NOMO-1 (cell line): Measurements from ENCODE around the gene ZNF280C.
"Not testable (repeated sequence)": the region's sequence is repeated elsewhere in the genome, so short reads cannot be mapped to it uniquely, and the experiment has no call there.

ENCODE experiments used
- DNase-seq, 2 experiments: peaks; one replicate each; lab custom pipeline; 2025; ENCODE audit not compliant: unreplicated experiment in 2 of 2; lab: John Stamatoyannopoulos, UW

ZNF280C gene, protein sequence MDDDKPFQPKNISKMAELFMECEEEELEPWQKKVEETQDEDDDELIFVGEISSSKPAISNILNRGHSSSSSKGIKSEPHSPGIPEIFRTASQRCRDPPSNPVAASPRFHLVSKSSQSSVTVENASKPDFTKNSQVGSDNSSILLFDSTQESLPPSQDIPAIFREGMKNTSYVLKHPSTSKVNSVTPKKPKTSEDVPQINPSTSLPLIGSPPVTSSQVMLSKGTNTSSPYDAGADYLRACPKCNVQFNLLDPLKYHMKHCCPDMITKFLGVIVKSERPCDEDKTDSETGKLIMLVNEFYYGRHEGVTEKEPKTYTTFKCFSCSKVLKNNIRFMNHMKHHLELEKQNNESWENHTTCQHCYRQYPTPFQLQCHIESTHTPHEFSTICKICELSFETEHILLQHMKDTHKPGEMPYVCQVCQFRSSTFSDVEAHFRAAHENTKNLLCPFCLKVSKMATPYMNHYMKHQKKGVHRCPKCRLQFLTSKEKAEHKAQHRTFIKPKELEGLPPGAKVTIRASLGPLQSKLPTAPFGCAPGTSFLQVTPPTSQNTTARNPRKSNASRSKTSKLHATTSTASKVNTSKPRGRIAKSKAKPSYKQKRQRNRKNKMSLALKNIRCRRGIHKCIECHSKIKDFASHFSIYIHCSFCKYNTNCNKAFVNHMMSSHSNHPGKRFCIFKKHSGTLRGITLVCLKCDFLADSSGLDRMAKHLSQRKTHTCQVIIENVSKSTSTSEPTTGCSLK

DNA sequence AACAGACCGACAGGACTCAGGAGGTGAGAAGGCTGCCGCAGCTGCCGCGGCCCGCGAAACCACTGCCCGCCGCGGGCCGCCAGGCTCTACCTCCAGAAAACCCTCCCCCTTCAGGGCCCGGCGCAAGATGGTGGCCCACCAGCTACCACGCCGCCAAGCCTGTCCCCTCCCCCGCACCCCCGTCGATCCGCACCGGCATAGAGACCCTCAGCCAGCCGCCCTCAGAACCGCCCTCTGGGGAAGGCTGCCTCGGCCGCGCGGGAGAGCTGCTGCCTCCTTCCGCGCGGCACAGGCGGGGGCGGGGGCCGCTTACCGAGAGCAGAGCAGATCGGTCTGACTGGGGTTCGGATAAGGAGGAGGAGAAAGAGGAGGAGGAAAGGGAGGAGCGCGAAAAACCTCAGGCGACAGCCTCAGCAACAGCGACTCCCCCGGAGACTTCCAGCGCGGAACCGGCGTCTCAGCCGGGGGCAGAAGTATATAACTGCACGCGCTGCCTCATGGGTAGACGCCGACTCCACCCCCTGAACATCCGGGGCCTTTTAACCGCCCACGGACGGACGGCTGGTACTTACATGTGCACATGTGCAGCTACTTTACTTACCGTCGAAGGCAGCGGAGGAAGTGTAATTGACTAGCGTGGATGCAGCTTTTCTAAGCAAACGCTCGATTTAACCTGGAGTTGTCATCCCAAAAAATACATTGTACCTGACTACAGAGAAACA is at the start of gene ZNF280C:
ZNF280C (minus strand) TSS at position 451 of the 722 bp plus-strand sequence. CDS start 8,450 bp downstream, outside the sequence.
- DNase-seq: peak; percentile 79 to 85

DNA sequence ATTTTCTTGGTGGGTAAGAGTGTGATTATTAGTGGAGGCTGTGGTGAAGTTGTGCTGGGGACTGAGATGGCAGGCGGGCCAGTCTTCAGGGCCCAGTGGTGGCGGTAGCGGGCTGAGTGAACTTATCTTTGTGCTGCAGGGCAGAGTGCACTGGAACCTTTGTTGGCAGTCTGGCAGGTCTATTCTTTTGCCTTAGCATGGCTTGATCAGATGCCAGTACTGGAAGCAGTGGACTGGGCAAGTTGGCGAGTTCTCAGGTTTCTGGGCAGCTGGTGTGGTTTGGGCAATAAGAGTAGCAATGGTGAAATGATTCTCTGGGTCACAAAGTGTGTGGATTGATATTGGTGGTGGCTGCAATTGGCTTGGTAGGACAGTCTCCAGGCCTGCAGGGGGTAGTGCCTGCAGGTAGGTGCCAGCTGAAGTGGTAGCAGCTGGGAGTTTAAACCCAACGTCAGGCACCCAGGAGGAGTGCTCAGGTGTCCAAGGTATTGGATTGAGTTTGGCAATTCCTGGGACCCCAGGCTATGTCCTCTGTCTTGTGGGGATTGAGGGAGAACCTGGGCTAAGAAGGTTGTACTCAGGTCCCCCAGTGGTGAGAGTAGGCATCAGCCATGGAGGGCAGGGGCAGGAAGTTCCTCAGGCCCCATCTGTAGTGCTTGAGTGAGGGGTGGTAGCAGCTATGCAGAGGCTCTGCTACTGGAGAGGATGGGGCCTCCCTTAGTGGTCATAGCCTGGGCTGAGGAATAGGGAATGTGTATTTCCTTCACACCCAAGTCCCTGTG is 36.1 kb upstream of the ZNF280C start:
- DNase-seq: no peak

DNA sequence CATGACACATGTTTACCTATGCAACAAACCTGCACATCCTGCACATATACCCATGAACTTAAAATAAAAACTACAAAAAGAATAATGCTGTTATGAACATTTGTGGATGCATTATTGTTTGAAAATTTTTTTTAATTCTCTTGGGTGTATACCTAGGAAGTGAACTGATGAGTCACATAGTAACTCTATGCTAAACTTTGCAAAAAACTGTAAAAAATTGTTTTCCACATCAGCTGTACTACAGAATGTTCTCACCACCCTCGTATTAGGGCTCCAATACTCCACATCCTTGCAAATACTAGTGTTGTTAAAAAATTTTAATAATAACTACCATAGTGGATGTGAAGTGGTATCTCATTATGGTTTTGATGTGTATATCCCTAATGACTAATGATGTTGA is 33.3 kb upstream of the ZNF280C start:
- no peak for DNase-seq

DNA sequence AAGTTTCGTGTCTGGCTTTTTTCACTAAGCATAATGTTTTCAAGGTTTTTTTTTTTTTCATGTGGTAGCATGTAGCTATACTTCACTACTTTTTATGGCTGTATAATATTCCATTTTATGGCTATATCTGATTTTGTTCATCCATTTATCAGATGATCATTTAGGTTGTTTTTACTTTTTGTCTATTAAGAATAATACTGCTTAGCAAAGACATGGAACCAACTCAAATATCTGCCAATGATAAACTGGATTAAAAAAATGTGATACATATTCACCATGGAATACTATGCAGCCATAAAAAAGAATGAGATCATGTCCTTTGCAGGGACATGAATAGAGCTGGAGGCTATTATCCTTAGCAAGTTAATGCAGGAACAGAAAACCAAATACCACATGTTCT is 32.7 kb upstream of the ZNF280C start:
- DNase-seq: no peak

DNA sequence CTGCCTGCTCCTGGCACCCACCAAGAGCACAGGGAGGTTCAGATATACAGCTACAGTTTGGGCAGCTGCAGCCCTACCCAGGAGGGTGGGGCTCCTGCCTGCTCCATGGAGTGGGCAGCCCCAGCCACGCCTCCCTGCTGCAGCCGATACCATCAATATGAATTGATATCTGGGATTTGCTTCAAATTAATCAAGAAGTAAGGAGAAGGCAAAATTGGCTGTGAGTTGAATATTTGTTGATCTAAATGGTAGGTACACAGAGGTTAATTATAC is 31.2 kb upstream of the ZNF280C start:
- no peak for DNase-seq

DNA sequence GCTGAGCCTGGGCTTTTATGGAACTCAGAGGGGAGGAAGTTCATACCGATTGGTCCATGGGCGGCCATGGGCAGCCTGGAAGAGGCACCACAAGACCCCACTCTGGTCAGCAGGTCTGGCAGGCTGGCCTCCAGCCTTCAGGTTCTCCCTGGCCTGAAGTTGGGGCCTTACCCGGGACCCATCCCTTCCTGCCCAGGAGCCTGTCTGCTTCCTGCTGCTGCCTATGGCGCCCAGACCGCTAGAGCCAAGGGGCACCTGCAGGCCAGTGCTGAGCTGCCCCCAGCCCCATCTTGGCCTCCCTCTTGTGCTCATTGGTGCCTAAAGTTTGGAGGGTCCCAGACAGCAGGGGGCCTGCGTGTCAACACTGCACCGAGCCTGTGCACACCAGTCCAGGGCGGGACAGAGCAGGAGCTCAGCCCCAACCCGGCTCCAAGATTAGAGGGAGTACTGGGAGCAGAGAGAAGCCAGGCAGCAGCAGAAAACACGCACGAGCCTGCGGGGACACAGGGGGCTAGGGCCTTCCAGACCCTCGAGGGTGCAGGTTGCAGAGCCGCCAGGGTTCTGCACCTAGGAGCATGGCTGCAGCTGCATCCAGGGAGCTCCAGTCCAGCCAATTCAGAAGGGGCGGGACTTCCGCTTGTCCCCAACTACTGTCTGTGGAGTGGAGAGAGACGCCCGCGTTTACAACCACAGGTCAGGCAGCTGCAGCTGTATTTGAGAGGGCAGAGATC is 30.7 kb upstream of the ZNF280C start:
- no peak for DNase-seq

DNA sequence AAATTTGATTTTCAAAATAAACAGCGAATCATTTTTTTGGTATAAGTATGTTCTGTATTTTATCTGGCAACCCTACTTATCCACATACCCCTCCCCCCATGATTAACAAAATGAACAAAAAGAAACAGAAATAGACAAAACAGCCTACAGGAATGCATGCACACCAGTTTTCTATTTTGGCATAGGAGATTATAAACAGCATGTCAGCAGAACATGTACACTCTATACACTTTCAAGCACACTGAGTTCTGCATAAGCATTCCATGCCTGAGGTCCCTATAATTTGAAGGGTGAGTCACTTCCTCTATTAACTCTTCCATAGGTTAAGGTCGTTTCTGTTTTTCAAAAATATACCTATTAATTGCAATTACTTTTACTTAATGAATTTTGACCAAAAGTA is 28.0 kb upstream of the ZNF280C start:
- DNase-seq: no peak

DNA sequence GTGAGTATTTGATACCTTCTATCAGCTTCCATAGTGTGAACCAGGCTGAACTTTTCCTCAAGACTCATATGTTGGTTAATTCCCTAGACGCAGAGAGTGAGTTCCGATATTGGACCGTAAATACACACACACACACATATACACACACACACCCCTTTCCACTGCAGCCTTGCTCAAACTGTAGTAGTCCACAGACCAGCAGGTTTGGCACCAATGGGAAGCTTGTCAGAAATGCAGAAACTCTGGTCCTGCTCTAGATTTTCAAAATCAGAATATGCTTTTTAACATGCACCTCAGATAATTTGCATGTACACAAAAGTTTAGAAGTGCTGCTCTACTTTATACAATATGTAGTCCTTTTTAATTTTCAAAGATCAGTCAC is 27.6 kb upstream of the ZNF280C start:
- no peak for DNase-seq

DNA sequence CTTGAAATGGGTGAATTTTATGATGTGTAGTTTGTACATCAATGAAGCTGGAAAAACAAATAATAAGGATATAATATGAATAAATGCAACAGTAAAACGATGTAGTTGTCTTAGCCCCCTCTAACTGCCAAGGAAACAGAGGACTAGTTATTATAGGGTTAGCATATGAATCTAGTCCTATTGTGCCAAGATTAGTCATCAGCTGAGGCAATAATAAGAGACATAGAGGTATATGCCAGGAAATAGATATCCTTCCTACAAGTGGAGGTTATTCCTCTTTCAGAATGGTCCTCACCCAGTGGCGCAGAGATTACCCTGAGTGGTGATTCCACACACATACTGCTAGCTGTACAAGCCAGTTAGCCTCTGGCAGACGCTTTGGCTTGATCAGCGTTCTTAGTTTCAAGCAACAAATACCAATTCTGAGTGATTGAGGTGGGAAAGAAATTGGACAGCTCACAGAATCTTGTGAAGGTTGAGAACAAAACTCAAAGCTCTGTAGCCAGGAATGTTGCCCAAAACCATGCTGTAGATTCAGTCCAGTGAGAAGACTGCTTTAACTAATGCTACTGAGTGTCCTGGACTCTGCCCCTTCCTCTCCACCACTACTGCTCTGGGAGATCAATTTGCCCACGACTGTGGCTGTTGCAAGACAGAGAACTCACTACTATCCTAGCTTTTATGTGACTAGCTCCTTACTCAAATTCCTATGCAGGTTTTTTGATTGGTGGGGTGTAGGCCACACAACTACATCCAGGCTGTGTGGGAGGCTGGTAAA is 27.0 kb upstream of the ZNF280C start:
- no peak for DNase-seq

DNA sequence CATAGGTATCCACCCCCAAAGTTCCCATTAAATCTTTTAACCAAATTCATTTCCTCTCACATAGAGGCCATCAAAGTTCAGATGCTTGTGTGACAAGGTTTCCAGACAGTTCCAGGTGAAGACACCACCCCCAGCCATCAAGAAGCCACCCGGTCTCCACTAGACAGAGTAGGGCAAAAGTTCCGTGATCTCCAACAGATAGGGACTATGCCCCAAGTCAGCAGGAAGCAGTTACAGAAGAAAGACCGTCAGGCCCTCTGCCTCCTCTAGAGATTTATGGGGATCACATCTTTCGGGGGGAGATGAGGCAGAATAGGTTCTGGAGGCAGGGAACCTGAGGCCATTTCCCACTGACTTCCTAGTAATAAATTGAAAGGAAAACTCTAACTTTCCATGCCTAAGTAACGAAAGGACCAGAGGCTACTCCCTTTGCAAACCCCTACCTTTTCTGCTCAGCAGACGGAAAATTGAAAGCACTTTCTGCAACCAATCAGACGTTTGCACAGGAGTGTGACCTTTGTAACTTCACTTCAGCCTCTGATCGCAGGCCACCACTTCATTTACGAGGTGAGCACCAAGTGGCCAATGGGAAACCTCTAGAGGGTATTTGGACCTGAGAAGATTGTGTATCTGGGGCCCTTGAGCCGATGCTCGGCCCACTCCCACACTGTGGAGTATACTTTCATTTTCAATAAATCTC is 18.5 kb upstream of the ZNF280C start:
- DNase-seq: no peak

DNA sequence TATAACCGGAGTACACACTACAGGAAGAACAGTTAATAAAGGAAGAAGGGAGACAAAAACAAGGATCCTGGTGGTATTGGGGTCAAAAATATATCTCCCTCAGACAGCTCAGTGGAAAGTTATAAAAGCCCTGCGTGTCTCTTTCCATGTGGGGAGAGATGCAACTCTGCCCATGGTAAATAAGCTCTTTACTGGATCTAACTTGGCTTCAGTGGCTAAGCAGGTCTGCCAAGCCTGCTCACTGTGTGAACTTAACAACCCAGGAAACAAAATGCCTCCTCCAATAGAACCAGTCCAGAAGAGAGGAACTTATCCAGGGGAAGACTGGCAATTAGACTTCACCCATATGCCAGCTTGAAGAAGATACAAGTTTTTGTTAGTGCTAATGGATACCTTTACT is 17.0 kb upstream of the ZNF280C start:
- no peak for DNase-seq

DNA sequence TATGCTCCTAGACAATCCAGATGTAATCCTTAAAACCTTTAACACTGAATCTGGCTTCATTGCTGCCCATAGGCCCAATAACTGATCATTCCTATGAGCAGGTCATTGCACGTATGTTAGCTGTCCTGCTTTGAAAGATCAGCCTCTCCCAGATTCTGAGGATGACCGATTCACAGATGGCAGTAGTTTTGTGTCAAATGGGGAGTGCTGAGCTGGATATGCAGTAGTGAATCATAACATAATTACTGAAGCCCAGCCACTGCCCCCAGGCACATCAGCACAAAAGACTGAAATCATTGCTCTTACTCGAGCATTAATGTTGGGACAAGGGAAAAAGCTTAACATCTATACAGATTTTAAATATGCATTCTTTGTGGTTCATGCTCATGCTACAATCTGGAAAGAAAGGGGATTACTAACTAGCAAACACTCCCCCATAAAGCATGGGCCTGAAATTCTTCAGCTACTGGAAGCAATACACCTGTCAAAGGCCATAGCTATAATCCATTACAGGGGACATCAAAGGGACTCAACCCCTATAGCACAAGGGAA is 16.4 kb upstream of the ZNF280C start:
- no peak for DNase-seq

DNA sequence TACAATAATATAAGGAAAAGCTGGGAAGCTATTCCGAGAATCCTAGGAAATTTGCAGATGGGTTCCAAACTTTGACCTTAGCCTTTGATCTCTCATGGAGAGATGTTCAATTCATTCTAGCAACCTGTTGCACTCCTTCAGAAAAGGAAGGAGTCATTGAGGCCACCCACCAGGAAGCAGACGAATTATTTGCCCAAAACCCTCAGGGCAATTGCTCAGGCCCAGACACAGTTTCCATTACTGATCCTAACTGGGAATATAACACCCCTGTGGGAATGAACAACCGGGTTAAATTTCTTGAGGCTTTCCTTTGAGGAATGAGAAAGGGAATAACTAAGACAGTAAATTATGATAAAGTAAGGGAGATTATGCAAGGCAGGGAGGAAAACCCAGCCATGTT is 13.5 kb upstream of the ZNF280C start:
- DNase-seq: no peak

DNA sequence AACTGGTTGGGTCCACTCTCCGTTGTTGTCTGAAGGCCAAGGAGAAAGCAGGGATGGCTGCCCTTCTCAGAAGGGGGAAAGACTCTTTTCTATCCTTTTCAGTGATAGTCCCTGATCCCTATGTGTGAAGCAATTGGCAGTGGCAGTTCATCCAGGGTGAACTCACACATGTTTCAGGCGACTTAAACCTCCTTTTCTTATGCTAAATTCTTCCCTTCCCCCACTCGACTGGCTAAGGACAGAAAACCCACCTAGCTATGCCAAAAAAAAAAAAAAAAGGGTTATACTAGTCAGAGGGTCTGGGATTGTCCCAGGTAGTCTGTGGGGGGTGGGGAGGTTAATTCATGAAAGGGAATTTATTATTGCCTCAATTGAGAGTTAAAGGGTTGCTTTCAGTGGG is 12.2 kb upstream of the ZNF280C start:
- DNase-seq: no peak

DNA sequence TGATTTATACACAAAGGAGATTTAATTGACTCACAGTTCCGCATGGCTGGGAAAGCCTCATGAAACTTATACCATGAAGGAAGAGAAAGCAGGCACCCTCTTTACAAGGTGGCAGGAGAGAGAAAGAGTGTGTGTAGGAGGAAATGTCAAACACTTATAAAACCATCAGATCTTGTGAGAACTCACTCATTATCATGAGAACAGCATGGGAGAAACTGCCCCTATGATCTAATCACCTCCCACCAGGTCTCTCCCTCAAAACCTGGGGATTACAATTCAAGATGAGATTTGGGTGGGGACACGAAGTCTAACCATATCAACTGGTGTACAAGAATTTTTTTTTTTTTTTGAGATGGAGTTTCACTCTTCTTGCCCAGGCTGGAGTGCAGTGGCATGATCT is 3.6 kb upstream of the ZNF280C start:
- DNase-seq: not testable (repeated sequence)

DNA sequence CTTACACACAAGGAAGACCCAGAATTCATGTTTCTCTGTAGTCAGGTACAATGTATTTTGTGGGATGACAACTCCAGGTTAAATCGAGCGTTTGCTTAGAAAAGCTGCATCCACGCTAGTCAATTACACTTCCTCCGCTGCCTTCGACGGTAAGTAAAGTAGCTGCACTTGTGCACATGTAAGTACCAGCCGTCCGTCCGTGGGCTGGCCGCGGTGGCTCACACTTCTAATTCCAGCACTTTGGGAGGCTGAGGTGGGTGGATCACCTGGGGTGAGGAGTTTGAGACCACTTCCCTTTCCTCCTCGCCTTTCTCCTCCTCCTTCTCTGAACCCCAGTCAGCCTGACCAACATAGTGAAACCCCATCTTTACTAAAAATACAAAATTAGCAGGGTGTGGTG is 692 bp upstream of the ZNF280C start:
- DNase-seq: not testable (repeated sequence)

DNA sequence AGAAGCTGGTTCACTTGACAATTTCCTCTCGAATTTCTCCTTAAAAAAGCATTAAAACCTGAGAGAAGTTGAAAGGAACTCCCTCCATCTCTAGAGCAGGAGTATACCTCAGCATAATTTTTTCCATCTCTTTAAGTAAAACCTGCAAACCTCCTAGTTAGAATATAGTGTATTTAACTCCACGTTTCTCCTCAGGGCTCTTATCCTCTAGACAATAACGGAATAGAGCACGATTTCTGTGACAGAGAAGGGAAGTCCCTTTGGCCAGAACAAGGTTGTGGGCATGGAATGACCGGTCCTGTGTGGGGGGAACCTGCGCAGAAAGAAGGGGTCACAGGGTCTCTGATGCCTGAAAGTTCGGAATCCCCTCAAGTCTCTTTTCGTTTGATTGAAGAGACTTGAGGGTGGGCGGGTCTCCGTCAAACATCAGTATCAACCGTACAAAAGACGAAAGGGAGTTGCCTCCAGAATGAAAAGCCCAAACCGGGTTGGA is 697 bp downstream of the ZNF280C start:
- DNase-seq: no peak

DNA sequence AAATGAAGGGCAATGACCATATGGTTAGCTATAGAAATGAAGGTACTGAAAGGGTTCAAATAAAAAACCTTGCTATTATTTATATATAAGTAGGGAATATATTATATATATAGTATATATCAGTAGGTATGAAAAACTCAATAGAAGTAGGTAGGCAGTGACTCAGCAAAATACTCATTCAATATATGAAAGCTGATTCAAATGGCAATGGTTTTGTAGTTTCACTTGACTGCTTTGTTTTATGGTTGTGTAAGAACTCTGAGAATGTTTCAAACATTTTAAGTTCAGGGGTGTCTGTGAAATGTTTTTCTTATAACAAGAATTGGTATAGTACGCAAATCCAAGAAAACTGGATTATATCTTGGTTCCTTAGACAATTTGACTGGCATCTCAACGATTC is 4.1 kb downstream of the ZNF280C start:
- no peak for DNase-seq

DNA sequence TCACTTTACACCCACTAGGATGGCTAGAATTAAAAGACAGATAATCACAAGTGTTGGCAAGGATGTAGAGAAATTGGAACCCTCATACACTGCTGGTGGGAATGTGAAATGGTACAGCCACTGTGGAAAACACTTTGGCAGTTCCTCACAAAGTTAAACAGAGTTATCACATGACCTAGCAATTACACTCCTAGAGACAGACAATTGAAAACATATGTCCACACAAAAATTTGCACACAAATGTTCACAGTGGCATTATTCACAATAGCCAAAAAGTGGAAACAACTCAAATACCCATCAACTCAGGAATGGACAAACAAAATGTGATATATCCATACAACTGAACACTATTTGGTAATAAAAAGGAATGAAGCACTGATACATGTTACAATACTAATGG is 5.7 kb downstream of the ZNF280C start:
- DNase-seq: no peak
